Esophagus mucosa (tissue), 1 donor: ENCODE results near the gene SIM2. TPM values are rescaled to one million over a fixed set of nuclear protein-coding genes. Genes with fewer than 3 reads are reported as not detected.

ENCODE experiments used
- ATAC-seq: fragments of 200-7000 bp; cut with Tn5 transposase; one replicate; pipeline ENCODE4 v1.9.1; 2020
- total RNA-seq: library from RNA; stranded (reverse); gene quantifications from one replicate; pipeline ENCODE4 v1.2.4, GENCODE V29; 2023
- donor health status: DM: yes; HTN: yes; CAD: no.

SIM2 gene
- total RNA-seq, 1 donor from 2014 or later = 18.3 TPM

DNA sequence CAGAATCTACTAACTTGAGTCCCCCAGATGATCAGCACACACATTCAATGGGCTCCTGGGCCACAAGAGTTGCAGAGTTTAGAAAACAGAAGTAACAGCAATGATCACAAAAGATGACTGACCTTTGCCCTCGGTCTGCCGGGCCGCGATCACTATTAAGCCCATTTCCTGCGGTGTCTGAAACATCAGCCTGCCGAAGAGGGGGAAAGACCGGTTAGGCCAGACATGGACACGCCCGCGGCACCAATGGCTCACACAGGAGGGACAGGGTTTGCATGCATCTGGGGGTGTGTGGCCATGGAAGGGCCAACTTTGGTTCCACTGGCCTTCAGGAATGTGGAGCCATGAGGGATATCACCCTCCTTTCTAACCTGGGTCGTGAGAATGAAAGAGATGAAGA, 68.2 kb downstream of the SIM2 start:
- no peak for ATAC-seq

DNA sequence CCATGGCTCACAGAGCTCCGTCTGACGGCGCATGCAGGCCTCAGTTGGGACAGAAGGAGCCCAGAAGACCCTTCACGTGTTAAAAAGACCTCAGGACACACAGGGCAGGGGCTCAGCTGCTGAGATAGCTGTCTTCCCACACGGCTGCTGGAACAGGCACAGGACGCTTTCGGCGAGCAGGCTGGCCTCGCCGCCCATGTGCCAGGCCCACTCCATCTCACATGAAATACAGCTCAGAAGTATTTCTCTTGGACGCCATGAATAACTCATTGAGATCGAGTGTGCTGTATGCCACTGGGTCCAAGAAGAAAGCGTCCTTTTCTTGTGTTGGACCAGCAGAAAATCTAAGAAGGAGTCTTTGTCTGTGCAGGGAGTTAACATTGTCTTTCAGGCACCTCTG, 69.6 kb downstream of the SIM2 start:
- ATAC-seq = no peak

DNA sequence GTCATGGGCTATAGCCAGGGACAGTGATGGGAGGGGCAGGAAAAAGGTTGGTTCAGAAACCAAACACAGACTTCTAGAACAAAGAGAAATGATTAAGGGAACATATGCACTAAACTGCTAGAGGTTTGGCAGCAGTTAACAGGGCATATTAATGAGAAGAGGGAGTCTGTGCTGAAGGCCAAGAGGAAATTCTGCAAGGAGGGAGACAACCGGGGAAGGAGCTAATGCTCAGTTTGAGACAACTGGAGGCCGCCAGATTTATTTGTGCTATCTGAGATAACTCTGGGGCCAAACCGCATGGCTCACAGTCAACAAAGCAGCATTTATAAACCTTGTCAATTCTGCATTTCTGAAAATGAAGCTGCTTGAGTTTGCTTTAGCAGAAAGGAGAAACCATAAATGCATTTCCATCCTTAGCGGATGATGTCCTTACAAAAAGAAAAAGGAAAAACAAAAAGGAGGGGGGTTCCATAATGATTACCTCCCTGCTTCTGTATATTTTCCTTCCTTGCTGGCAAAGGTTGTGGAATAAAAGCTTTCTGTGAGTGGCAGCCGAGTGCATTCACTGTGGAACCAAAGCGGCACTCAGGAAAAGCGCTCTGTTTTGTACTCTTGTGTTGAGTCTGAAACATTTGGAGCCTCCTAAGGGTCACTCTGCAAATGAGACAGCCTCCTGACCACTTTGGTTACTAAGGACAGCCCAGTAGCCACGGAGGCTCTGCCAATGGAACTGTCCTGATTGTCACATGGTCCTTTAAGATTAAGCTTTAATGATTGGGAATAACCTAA, 70.3 kb downstream of the SIM2 start:
- no peak for ATAC-seq

DNA sequence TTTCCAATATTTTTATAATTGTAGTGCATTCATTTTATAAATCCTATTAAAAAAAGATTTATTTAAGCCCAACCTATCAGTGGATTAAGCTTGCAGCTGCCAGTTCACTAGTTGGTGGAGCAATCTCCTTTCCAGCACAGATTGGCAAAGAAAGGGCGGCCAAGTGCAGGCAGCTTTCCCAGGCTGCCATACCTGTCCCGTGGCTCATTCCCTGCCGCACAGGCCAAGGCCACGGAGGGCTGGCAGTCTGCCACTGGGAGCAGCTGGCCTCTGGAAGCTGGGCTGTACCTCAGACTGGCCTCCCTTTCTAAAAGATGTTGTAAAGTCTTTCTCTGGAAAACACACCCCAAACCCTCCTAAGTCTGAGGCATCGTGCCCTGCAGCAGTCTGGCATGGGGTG, 74.2 kb downstream of the SIM2 start:
- peak; percentile 77 for ATAC-seq

DNA sequence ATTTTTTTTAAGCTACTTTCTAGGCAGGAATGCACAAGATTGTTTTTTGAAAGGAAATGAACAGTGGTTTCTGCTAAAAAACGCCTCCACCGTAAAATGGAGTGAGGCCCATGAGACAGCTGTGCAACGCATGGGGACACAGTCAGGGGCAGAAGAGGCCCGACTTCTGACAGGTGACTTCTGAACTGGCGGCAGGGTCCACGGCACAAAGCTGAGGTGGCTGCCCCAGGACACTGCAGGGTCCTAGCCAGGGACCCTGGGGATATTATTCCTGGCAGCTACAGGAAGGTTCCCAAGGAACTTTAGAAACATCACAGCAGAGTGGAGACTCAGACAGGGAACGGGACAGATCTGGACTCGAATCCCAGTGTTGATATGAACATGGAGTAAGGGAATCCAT, 75.1 kb downstream of the SIM2 start:
- ATAC-seq = peak; percentile 12

DNA sequence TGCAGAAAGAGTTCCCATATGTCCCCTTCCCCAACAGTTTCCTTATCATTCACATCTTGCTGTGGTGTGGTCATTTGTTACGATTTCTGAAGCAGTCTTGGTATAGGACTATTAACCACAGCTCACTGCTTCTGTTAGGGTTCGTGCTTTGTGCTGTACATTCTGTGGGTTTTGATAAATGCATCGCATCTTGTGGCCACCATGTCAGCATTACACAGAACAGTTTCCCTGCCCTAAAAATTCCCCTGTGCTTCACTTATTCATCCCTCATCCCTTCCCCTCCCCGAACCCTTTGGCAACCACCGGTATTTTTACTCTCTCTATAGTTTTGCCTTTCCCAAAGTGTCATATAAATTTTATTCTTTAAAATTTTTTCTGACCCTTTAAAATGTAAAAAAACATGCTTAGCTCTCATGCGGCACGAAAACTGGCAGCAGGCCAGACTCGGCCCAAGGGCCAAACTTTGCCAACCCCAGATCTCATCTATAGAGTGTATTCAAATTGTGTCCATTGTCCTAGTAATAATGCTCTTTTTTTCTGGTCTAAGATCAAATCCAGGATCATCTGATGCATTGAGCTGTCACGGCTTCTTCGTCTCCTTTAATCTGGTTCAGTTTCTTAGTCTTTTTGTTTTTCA, 78.2 kb downstream of the SIM2 start:
- ATAC-seq = no peak

DNA sequence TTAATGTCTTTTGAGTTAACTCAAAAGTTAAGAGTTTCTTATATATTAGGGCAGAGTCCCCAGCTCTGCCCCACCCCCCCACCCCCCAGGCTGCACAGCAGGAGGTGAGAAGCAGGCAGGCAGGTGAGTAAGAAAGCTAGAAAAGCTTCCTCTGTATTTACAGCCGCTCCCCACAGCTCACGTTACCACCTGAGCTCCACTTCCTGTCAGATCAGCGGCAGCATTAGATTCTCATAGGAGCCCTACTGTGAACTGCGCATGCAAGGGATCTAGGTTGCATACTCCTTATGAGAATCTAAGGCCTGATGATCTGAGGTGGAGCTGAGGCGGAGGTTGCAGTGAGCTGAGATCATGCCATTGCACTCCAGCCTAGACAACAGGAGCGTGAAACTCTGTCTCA, 81.9 kb downstream of the SIM2 start:
- no peak for ATAC-seq

DNA sequence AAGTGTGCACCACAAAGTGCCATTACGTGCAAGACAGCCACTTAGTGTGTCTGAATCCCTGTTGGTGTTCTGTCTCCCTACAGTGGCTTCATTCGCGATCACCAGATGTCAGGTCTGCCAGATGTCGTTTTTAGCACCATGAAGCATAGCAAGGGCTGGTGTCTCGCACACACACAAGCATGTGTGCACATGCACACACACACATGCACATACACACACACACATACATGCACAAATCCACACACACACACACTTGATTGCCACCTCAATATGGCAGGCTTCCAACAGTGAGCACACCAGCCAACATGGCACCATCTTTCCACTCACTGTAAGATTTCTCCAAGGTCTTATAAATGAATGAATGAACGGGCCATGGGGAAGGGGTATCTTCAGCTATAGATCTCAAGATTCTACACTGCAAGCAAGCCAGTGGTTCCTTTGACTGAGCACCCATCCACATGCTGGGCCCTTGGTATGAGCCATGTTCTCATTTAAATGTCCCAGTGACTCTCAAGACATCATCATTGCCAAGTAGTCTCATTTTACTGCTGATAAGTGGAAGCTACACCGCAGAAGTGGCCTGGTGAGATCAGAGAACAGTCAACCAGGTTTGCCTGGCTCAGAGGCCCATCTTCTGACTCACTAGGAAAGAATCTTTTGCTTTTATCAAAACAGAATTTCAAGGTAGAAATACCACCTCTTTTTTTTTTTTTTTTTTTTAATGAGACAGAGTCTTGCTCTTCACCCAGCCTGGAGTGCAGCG, 84.9 kb downstream of the SIM2 start:
- ATAC-seq = peak; percentile 71

DNA sequence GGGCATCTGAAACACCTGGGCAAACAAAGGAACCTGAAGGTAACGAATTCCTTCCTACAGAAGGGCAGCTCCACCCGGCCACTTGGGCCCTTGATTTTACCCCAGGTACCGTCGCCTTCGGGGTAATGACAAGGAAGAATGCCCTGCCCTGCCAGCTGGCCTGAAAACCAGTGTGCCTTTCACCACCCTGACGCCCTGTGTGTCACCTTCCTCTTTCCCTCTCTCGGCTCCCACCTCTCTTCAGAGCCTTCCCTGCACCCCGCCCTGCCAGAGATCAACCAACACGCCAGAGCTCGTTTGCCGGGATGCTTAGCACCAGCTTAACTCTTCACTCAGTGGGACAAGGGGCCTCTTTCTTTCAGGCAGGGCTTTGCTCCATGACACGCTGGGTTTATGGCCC, 86.0 kb downstream of the SIM2 start:
- peak; percentile 79 for ATAC-seq

DNA sequence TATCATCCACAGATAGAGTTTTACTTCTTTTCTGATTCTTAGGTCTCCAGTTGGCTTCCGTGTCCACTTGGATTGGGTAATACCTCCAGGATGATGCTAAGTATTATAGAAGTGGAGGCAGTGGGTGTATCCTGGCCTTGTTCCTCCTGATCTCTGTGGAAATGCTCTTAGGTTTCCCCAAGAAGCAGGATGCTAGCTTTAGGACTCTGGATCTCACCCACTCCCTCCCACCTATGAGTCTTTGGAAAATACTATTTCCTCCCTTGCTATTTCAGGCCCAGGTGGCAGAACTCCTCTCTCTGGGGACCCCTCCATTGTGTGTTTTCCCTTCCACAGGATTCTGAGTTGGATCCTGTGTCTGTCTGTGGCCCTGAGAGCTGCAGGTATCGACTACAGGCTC, 86.7 kb downstream of the SIM2 start:
- no peak for ATAC-seq

DNA sequence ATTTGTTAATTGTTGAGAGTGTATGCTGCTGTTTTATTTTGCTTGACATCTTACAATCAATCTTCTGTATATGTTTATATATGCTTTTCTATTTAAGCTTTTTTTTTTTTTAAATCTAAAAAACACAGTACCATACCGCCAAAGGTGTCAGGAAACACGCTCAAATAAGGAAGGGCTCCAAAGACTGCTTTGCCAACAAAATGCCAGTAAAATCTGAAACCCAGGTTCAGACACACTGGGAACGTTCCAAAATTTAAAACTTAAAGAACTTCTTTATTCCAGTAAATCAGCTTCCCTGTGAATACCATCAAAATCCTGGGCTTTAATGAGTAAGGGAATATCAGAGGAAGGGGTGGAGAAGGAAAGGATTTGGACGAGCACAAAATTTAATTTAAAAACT, 87.3 kb downstream of the SIM2 start:
- no peak for ATAC-seq

DNA sequence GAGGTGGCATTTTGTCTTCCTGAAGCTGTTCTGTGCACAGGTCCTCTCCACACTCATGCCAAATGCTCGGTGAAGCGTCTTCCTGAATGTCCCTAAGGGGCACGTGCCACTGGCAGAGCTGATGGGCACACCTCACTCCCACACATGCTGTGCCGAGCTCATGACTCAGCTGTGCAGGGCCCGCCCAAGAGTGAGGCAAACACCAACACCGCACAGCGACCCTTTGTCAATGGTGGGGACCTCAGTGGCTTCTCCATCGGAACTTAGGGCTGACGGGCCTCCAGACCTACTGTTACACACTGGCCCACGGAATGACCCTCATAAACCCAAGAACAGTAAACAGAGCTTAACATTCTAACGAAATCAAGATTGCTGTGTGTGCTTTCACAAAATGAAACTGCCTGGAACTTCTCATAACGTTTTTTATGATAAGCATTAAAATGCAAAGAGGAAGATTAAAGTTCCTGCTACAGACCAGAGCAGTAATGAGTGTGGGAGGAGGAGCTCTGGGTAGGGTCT, 89.3 kb downstream of the SIM2 start:
- ATAC-seq = peak; percentile 75

DNA sequence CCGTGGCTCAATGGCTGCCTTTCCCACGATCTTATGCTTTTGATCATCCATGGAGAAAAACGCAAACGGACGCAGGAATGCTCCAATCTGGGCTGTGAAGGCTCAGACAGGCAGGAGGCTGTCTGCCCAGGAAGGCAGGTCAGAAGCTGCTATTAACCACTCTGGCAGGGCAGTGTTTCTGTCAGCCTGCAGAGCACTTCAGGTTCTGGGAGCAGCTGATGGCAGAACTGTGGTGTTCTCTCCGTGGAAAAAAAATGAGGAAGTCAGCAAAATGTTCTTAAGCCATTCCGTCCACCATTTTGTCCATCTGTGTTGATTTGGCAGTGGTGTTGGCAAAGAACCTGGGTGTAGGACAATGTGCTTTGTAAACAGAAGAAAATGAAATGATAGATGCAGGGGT, 91.7 kb downstream of the SIM2 start:
- ATAC-seq = no peak

DNA sequence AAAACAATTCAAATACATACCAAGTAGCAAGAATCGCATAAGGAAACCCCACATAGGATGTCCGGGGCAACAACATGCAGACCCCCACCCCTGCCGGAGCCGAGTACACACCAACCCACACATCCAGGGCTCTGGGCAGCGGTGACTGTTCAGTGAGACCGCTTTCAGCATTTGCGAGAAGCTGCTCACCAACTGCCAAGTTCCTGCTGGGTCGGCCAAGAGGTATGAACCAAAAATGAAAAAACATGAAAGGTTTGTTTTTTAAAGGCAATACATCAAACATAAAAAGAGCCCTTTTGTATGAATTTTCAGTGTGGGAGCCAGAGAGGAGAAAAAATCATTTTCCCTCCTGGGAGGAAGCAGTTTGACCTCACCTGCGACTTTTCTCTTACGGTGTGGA, 92.3 kb downstream of the SIM2 start:
- no peak for ATAC-seq

DNA sequence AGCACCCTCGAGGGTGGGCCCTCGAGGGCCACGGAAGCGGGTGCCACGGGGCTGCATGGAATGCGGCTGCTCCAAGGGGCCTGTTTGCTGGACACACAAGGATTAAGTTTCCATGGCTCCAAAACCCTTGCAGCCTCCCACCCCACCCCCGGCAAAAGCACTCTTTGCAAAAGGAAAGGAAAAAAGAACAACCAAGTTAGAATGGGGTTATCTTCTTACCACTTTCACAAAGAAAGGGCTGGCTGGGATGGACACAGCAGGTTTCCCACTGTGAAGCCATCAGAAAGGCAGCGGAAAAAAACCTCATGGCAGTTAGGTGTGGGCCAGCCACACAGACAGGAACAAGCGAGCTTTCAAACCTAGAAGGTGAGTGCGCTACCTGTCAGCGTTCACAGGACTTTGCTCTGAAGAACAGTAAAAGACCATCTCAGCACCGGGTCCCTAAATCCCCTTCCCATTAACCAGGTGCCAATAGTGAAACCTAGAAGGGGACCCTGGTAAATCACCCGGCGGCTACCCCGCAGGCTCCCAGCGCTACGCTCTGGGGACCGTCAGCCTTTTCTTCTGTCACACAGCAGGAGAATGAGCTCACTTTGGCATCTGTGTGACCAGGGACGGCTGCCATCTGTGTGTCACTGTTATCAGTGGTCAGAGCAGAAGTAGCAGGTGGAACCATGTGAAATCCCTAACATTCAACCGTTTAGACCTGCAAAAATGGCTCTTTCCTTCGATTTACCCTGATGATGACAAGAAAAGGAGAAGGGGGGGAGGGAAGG, 93.0 kb downstream of the SIM2 start:
- ATAC-seq = no peak

DNA sequence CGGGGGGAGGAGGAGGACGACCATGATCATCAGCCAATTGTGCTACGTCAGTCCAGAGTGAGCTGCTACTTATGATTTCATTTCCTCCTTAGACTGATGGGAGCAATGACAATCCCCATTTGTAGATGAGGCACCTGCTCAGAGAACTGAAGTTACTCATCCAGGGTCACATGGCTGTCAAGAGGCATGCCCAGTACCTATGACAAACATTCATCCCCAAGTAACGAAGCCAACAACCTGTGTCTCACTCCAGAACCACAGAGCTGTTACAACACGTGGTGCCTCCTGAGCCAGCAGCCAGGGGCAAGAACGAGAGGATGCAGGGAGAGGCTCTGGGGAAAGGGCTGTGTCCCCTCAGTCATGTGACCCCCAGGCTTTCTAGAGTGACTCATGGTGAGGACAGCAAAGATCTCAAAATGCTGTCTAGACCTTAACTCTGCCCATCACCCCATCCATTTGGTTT, 93.6 kb downstream of the SIM2 start:
- ATAC-seq = peak; percentile 94

DNA sequence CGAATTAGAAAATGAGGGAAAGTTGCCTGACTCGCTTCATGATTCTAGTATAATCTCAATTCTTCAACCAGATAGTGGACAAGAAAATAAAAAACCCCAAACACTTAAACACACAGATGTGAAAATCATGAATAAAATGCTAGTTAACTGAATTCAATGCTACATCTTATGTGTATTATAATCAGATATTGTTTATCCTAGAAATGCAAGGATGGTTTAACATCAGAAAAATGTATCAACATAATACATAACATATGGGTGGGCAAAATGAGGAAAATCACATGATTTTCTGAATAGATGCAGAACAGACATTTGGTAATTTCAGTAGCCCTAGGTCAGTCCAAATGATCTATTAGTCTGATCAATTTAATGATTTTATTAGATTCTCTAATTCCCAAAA, 97.2 kb downstream of the SIM2 start:
- no peak for ATAC-seq

DNA sequence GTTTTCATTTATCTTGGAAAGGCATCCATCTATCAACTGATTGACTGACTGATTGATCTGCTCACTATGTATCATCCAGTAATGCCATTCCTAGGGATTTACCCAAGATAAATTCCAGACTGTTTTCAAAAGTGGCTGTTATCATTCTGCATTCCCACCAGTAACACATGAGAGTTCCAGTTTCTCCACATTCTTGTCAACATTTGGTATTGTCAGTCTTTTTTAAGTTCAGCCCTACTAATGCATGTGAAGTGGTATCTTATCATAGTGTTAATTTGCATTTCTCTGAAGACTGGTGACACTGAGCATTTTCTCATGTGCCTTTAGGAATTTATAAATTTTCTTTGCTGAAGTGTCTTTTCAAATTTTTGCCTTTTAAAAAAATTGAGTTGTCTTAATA, 99.6 kb downstream of the SIM2 start:
- ATAC-seq = no peak
